Activated gamma-delta T cell treated with Interleukin-2 at 50 U/mL for 16 hours (primary cell): ENCODE results near the gene DGUOK.
"Not testable (repeated sequence)": the region's sequence is repeated elsewhere in the genome, so short reads cannot be mapped to it uniquely, and the experiment has no call there.

Experiments
- DNase-seq: peaks from one replicate; pipeline ENCODE4 v3.0.0-alpha.2; 2020

DGUOK gene

DNA sequence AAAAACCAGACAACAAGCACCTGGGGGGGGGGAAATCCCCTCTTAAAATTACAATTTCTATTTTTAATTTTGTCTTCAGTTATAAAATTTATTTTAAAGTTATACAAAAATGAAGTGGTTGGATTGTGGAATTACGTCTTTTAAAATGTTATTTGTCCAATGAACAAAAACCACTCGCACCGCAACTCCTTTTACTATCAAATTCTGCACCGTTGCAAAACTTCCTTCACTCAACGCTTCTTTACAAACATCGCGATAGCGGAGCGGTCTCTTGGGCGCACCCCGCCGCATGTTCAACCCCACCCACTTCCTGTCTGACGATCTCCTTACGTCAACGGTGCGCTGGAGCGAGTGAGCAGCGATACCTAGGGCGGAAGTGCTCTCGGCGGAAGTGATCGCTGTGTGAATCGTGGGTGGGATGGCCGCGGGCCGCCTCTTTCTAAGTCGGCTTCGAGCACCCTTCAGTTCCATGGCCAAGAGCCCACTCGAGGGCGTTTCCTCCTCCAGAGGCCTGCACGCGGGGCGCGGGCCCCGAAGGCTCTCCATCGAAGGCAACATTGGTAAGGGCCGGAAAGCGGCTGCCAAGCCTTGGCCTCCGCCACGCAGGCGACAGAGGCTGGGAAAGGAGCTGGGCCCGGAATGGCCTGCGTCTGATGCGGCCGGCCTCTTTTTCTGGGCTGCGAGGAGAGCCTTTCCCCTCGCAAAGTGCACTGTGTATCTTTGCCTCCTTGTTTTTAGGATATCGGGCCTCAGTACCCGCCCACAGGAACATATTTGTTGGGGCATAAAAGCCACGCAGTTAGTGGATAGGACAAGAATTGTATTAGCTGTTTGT, at the start of gene DGUOK:
DGUOK (plus strand) TSS at position 388 of the 835 bp plus-strand sequence; CDS start at position 419, 31 bp downstream.
- DNase-seq = peak; percentile 96

DNA sequence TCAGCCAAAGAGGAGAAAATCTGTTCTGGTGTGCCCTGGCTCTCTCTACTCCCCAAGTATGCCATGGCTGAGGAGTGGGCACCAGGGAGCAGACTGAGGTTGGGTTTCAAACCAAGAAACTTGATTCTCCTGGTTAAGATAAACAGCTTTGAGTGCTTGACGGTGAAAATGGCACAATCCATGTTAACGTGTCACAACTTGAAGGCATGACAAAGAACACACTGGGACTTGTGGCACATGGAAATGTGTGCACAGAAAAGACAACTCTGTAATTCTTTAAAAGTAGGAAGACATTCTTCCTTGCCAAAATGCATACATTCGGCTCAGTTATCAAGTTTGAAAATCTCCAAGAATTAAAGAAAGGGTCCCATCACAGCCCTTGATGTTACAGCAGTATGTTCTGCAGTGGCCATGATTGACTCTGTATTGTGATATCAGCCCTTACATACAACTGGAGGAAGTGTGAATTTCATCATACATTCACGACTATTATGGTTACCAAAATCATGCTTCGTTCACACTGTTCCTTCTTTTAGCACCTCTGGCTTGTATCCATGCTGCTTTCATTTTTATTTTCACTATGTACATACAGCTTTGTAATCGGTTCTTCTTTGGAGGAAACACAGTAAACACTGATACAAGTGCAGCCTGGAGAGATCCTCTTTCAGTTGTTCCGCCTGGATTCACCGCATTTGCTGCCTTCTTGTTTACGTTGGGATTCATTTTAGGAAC, 49.4 kb upstream of the DGUOK start:
- no peak for DNase-seq

DNA sequence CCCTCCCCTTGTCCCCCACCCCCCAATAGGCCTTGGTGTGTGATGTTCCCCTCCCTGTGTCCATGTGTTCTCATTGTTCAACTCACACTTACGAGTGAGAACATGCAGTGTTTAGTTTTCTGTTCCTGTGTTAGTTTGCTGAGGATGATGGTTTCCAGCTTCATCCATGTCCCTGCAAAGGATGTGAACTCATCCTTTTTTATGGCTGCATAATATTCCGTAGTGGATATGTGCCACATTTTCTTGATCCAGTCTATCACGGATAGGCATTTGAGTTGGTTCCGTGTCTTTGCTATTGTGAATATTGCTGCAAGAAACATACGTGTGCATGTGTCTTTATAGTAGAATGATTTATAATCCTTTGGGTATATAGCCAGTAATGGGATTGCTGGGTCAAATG, 48.7 kb upstream of the DGUOK start:
- DNase-seq = not testable (repeated sequence)

DNA sequence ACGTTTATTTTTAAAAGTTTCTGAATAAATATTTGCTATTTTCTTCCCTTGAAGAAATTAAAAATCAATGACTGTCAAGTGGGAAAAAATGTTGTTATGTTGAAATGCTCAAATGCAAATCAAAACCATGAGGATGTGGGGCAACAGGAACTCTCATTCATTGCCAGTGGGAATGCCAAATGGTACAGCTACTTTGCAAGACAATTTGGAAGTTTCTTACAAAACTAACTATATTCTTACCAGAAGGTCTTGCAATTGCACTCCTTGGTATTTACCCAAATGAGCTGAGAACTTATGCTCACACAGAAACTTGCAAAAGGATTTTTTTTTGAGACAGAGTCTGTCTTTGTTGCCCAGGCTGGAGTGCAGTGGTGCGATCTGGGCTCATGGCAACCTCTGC, 41.3 kb upstream of the DGUOK start:
- no peak for DNase-seq

DNA sequence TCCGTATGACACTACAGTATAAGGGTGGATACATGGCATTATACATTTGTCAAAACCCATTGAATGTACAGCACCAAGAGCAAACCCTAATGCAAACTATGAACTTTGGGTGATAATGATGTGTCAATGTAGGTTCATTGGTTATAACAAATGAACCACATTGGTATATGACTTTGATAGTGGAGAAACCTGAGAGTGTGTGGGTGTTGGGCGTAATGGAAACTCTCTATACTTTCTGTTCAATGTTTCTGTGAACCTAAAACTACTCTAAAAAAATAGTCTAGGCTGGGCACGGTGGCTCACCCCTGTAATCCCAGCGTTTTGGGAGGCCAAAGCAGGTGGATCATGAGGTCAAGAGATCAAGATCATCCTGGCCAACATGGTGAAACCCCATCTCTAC, 40.3 kb upstream of the DGUOK start:
- DNase-seq = no peak

DNA sequence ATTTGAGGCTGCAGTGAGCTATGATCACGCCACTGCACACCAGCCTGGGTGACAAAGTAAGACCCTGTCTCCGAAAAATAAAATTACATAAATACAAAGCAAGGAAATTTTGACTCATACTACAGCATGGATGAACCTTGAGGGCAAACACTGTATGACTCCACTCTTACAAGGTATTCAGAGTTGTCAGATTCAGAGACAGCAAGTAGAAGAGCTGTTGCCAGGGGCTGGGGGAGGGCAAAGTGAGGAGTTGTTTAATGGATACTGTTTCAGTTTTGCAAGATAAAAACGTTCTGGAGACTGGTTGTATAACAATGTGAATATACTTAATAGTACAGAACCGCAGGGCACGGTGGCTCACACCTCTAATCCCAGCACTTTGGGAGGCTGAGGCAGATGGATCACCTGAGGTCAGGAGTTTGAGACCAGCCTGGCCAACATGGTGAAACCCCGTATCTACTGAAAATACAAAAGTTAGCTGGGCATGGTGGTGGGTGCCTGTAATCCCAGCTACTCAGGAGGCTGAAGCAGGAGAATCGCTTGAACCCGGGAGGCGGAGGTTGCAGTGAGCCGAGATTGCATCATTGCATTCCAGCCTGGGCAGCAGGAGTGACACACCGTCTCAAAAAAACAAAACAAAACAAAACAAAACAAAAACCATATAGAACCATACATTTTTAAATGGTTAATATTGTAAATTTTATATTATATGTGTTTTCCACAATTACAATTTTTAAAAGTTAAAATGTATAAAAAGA, 38.9 kb upstream of the DGUOK start:
- not testable (repeated sequence) for DNase-seq

DNA sequence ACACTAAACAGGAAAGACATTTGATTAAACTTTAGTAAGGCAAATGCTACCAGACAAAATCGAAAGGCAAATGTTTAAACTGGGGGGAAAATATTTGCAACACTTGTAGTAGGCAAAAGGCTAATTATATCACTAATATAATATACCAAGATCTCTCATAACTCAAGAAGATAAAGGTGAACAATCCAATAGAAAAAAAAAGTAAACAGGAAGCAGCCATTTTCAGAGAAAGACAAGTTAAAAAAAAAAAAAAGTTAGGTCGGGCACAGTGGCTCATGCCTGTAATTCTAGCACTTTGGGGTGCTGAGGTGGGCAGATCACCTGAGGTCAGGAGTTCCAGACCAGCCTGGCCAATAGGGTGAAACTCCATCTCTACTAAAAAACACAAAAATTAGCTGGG, 38.3 kb upstream of the DGUOK start:
- no peak for DNase-seq

DNA sequence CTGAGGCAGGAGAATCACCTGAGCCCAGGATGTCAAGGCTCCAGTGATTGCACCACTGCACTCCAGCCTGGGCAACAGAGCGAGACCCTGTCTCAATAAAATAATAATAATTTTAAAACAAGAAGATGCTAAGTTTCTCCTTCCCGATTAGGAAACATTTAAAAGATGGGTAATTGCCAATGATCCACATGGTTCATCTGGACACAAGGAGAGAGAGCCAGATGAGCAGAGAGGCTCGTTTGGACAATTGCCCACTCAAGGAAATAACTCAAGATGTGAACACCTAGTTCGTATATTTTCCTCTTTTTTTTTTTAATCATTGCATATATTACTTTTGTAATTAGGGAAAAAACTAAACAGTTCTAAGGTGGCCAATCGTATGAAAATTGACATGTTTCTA, 37.5 kb upstream of the DGUOK start:
- DNase-seq = no peak

DNA sequence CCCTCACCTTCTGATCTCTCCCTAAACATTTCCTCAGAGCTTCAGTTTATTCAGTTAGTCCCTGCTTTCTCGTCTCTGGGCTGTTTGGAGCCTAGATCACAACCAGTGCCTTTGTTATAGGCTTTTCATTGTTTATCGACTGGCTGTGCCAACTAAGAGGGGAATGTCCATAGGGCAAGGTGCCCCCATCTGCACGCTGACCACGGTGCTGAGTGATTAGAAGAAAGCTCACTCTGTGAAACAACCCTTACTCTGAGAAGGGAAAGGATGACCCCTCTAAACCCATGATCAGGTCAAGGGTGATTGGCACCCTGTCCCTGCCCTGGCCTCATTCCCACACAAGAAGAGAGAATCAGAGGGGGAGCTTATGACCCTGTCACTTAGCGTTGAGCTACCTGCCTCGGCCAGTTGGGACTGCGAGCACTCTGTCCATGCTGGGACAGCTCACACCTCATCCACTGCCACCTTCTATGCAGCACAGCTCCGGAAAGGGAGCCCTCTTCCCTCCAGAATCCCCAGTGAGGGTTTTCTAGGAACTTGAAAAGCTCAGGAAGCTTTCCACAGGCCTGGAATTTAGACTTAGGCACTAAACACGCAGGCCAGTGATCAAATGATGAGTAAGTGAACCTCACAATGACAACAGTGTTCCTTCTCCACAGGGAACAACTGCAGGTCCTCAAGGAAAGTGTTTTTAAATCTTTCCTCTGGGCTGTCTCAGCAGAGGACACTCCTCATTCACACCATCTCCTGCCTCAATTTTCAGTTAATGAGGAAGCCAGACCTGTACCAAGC, 36.2 kb upstream of the DGUOK start:
- DNase-seq = no peak

DNA sequence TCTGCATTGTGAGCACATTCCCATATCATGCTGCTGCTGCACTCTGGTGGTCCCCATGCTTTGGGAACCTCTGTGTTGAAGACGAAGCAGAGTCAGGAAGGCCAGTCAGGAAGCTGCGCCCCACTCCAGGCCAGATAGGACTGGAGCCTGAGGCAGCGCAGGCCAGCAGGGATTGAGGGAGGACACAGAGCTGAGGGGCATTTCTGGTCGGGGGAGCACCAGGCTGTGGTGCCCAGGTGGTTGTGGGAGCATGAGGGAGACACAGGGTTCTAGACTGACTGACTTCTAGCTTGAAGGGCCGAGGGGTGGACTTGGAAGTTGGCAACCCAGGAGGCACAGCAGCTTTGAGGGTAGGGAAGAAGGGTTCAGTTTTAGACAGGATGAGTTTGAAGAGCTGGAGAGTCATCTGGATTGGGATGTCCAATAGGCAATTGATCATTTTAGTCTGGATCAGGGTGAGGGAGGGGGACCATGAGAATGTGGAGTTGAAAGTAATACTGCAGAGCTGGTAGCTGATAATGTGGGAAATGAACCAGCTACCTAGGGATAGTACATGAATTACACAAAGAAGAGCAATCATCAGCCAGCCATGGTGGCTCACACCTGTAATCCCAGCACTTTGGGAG, 35.3 kb upstream of the DGUOK start:
- DNase-seq = no peak

DNA sequence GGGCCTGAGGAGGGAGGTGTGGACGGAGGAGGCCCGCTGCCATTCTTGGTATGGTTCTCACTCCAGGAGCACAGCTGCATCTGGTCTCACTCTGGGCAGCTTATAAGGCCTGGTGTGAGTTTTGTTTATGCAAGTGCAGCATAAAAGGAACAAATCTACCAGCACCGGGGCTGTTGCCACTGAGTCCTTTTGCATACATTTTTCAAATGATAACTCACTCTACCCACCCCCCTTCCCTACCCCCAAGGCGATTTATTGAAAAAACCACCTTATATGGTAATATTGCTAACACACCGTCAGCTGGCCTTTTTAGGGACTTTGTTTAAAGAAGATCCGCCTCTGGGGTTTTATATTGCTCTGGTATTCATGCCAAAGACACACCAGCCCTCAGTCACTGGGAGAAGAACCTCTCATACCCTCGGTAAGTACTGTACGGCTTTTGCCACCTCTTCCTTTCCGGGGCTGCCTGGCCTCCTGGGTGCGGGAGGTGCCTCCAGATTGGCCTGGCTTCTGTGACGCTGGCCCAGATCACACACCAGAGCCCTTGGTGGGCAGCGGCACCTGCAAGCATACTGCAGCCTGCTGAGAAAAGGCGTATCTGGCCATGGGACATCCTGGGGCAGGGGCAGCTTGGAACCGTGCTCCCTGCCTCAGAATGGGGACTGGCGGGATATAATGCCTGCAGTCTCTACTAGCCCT, 33.9 kb upstream of the DGUOK start, which contains the start of gene ACTG2:
ACTG2 (plus strand) TSS at position 378 of the 699 bp plus-strand sequence. CDS start 8,304 bp downstream, outside the sequence.
- no peak for DNase-seq

DNA sequence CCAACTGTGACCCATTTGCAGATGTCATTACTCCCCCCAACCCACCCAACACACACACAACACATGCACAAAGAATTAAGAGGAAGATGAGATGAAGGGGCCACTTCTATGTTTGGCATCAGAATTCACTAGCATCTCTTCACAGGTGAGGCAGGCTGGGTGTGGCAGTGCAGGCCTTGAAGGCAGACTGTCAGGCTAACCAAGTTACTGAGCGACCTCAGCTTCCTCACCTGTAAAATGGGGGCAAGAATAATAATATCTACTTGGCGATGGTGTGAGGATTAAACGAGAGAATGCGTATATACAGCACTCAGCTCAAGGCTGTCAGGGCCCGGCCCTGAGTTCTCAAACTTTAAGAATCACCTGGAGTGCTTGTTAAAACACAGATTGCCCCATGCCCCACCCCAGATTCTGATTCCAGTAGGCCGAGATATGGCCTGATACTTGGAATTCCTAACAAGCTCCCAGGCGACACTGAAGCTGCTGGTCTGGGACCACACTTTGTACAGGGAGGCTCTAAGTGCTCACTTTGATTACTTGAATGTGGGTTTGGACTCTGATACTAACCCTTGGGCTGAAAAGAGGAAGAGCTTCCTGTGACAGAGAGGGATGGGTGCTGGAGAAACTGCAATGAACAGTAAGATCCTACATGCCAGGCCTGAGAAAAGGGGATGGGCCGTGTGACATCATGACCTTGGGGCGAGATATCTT, 32.8 kb upstream of the DGUOK start:
- no peak for DNase-seq

DNA sequence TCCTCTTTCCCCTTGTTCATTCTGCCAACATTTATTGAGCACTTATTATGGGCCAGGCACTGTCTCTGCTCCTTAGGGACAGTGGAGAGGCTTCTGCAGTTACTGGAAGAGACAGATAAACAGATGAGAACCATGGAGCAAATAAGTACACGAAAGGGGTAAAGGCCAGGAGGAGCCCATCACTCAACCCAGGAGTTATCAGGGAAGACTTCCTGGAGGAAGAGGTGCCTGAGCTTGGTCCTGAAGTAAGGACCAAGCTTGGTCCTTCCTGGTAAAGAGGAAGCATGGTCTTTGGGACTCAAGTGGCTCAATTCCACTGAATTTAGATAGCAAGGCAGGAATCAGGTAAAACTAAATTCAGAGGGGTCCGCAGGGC, 32.2 kb upstream of the DGUOK start:
- DNase-seq = no peak

DNA sequence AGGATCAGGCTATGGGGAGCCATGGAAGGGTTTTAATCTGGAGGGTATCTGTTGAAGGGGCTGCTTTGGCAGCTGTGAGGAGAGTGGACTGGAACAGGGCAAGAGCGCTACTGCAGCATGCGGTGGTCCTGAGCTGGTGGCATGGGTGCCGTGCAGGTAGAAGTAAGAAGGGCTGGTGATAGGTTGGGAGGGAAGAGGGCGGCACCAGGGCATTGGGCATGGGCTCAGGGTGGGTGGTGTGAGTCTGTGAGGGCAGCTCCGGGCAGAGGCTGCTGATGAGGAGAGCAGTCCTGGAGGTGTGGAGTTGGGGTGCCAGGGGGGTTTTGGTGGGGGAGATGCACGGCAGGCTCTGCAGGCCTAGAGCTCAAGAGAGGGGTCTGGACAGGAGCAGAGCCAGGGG, 31.8 kb upstream of the DGUOK start:
- no peak for DNase-seq

DNA sequence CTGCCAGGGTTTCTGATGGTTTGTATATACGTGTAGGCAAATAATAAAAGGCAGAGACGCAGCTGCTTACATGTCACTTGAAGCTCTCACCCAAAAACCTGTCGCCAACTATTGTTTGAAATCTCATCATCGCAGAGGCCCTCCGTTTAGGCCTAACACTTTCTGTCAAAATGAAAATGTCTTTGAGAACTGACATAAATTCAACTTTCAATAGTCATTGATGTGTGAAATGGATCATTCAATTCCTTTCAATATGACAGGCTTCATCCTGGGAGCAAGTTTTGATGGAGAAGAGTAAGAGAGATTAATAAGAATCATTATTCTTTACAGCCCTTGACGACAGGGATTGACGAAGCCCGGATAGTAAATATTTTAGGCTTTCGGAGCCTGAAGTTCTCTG, 31.2 kb upstream of the DGUOK start:
- no peak for DNase-seq

DNA sequence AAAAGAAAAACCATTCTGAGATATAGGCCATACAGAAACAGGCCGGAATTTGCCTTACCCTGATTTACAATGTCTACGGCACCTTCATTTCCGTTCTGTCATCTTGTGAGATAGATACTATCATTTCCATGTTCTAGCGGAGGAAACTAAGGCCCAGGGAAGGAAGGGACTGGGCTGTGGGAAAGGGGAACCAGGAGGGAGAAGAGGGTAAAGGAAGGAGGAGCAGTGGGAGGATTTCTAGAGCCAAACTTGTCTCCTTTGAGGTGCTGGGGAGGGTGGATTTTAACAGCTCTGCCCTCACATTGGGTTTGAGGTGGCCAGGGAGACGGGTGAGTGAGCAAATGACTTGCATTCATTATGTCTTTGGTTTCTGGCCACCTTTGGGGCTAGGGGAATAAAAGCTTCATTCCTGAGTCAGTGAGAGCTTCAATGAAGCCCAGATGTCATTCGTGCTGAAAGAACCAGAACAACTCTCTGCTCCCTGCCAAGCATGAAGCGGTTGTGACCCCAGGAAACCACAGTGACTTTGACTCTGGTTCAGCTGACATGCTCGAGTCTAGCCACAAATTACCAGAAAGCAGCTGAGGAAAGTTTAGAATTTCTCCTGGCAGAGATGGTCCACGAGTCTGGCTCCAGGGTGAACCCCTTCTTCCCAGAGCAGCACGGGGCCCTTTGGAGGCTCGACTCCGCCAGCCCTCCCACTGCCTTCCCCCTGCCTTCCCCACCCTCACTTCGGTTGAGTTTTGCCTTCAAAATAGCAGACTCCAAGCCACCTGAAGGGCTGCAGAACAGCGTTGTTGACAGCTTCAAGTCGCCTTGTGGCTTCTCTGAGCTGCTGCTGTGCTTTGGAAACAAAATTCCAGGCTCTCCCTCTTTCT, 30.1 kb upstream of the DGUOK start:
- peak; percentile 35 for DNase-seq

DNA sequence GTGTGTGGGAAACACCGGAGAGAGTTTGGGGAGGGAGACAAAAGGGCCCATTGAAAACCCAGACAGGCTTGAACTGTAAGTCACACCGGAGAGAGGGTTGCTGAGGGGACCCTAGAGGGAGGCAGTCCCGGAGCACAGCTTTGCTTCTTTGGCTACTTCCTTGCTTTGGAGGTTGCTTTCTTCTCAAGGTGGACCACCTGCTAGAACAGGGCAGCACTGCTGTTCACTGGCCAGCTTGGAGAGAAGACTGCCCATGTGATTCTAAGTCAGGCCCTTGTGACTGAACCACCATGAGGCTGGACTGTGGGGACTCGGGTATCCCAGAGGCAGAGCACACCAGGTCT, 29.5 kb upstream of the DGUOK start:
- DNase-seq = no peak

DNA sequence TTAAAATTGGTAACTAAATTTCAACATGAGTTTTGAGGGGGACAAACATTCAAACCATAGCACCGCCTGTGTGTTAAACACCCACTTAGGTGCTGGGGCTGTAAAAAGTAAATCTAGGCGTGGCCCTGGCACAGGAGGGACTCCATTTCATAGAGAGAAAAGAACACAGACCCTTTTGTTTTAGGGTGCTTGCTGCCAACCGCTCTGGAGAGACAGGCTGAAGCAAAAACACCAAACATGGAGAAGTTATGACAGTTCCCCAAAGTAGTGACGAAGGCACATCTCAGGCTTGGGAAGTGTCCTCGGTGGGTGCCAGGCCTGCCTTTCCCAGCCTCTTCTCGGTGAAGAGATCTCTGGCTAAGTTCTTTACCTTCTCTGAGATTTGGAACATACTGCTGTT, 28.7 kb upstream of the DGUOK start:
- DNase-seq = no peak

DNA sequence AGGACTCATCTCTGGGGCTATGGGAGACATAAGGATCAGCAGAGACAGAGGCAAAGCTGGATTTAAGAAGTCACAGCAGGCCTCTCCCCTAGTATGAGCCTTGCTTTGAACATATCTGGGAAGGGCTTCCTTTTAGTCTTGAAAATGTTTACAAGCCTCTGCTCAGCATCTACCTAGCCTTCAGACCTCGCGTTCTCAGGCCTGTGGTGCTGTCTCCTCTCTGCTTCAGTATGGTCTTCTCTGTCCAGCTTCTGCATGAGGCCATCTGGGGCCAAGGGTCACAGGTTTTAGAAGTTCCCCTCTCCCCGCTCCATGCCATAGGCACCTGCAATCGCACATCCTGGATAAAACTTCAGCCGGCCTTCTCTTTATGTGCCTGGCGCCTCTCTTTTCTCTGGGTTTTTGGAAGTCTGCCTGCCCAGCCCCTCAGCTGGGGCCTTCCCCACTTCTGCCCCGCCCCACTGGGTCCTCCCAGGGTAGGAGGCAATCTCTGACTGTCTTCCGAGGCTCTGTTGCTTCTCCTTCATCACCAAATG, 26.8 kb upstream of the DGUOK start:
- DNase-seq = no peak

DNA sequence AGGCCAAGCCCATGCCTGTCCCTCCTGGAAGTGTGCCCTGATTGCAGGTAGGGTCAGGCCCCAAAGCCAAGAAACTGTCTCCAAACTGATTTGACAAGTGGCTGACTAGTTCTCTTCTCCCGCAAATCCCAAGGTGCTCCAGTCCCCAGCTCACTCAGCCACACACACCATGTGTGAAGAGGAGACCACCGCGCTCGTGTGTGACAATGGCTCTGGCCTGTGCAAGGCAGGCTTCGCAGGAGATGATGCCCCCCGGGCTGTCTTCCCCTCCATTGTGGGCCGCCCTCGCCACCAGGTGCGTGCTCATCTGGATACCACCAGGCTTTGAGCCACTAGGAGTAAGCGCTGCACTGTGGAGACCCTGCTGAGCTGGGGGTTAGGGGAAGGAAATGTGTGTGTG, 25.5 kb upstream of the DGUOK start:
- no peak for DNase-seq
